Activated CD8-positive, alpha-beta memory T cell treated with anti-CD3 and anti-CD28 coated beads, Interleukin-2, amount 10 ng/mL, durations not matched to agents 7 days and 5 days (primary cell): ENCODE results near the gene CCDC34. TPM values are rescaled to one million over a fixed set of nuclear protein-coding genes. Genes with fewer than 3 reads are reported as not detected.

ENCODE experiments used
- ATAC-seq: fragments of 150-1000 bp; cut with Tn5 transposase; one replicate; pipeline ENCODE4 v1.10.0; 2021; ENCODE audit warnings: moderate library complexity
- CTCF ChIA-PET: fragments of 350-600 bp; sonication (Branson Sonifier 250); formaldehyde crosslinking; loops from one replicate; lab custom pipeline; 2021; ENCODE audit warnings: antibody characterized with exemption; lab: Charles Lee
- DNase-seq: peaks from one replicate; pipeline ENCODE4 v3.0.0-alpha.2; 2020
- H3K27ac Mint-ChIP-seq: one replicate; pipeline ENCODE4 v1.8.0; 2021; ENCODE audit warnings: mild to moderate bottlenecking, mixed read lengths
- H3K27me3 Mint-ChIP-seq: one replicate; pipeline ENCODE4 v1.8.0; 2021; ENCODE audit warnings: mixed read lengths
- H3K36me3 Mint-ChIP-seq: one replicate; pipeline ENCODE4 v1.8.0; 2021; ENCODE audit warnings: mild to moderate bottlenecking, mixed read lengths
- H3K4me1 Mint-ChIP-seq: one replicate; pipeline ENCODE4 v1.8.0; 2021; ENCODE audit warnings: mixed read lengths
- H3K4me3 Mint-ChIP-seq: one replicate; pipeline ENCODE4 v1.8.0; 2021; ENCODE audit warnings: mild to moderate bottlenecking, moderate library complexity, mixed read lengths
- H3K9me3 Mint-ChIP-seq: one replicate; pipeline ENCODE4 v1.8.0; 2022; ENCODE audit warnings: low read depth, mixed read lengths
- total RNA-seq, 2 experiments: library from RNA; stranded (reverse); gene quantifications; one replicate each; pipeline ENCODE4 v1.2.3, GENCODE V29; 2021

The CCDC34 gene
- total RNA-seq, 2 experiments from 2014 or later = 17.8 to 19.2 TPM

DNA sequence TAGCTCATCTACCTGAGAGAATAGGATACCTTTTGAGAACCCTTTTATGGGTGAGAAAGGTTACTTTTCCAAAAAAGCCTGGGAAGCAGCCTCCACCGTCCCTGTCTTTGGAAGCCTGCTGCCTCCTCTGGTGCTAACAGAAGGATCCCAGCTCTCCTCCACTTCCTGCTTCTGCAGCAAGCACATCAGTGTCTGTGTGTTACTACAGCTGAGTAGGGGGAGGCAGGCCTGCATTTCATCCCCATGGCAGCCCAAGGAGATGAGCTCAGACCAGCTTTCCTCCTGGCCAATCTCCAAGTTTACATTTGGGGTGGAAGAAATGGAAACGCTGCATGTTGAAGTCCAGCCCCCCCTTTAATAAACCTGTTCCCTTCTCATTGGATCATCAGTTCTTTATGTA lies 7.4 kb upstream of the CCDC34 start:
- H3K4me3 Mint-ChIP-seq = no peak overlapping the region
- ATAC-seq (no peak), DNase-seq (no peak)
- no peaks in the 10 kb centered on the region for H3K9me3 Mint-ChIP-seq
- H3K36me3 Mint-ChIP-seq = no peaks in the 10 kb centered on the region
- CTCF ChIA-PET = interaction anchor here (1.0 kb wide), 1 partner anchor 129 kb away, joined by 3 read pairs; no protein-coding TSS in a partner anchor
- peaks cover 4% of the 10 kb centered on the region for H3K27me3 Mint-ChIP-seq
- H3K27ac Mint-ChIP-seq = no peak overlapping the region
- no peaks in the 10 kb centered on the region for H3K4me1 Mint-ChIP-seq

DNA sequence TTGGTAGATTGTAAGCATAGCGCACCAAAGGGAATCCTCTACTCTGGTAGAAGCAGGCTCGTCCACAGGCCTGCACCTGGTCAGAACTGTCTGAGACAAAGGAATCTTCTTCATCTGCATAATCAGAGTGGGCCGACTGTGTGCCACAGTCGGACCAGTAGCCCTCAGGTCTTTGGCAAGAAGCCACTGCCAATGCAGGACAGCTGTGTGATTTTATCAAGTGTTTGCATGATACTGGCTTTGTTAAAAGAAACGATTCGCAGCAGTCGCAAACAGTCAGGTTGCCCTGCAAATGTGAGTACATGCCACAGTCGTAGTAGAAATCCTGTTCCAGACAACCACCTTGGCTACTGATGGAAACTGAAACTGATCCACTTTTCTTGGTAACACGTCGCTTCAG lies 4.9 kb upstream of the CCDC34 start:
- Mint-ChIP-seq H3K4me3 (no peak overlapping the region), H3K9me3 (no peaks in the 10 kb centered on the region), H3K27ac (no peak overlapping the region), H3K4me1 (peaks cover 12% of the 10 kb centered on the region), H3K27me3 (peaks cover 4% of the 10 kb centered on the region), H3K36me3 (no peaks in the 10 kb centered on the region)
- ATAC-seq = no peak
- DNase-seq = no peak
- CTCF ChIA-PET = no interaction called here

DNA sequence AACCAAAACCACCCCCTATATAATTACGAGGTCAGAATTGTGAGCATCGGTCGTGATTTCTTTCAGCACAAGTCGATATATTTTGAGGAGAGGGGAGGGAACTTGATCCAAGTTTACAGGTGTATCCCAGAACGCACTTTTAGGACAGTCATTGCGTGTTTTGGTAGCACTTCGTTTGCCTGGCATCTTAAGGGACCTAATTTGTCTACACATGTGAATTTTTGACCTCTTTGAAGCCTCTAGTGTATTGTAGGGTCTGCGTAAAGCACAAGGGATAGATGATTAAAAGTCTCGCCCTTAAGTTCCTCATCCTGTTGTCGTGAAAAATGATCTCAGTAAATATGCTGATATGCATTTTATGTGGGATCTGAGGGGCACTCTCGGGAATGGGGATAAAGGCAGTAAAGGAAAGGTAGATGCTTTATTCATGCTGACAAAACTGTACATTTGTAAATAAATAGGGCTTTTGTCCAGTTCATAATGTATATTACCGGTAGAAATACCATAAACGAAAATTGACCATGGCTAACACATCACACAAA lies 632 bp upstream of the CCDC34 start:
- H3K4me3 Mint-ChIP-seq = peak overlapping the region; percentile 98
- DNase-seq = no peak
- H3K9me3 Mint-ChIP-seq = no peaks in the 10 kb centered on the region
- H3K27ac Mint-ChIP-seq = peak overlapping the region; percentile 81
- CTCF ChIA-PET = interaction anchor here (0.8 to 2.3 kb wide), 5 partner anchors 10 to 179 kb away, joined by 3 to 5 read pairs (median 3); no protein-coding TSS in a partner anchor
- peaks cover under 1% of the 10 kb centered on the region for H3K27me3 Mint-ChIP-seq
- ATAC-seq = no peak
- peaks cover 3% of the 10 kb centered on the region for H3K36me3 Mint-ChIP-seq
- H3K4me1 Mint-ChIP-seq = peaks cover 36% of the 10 kb centered on the region

DNA sequence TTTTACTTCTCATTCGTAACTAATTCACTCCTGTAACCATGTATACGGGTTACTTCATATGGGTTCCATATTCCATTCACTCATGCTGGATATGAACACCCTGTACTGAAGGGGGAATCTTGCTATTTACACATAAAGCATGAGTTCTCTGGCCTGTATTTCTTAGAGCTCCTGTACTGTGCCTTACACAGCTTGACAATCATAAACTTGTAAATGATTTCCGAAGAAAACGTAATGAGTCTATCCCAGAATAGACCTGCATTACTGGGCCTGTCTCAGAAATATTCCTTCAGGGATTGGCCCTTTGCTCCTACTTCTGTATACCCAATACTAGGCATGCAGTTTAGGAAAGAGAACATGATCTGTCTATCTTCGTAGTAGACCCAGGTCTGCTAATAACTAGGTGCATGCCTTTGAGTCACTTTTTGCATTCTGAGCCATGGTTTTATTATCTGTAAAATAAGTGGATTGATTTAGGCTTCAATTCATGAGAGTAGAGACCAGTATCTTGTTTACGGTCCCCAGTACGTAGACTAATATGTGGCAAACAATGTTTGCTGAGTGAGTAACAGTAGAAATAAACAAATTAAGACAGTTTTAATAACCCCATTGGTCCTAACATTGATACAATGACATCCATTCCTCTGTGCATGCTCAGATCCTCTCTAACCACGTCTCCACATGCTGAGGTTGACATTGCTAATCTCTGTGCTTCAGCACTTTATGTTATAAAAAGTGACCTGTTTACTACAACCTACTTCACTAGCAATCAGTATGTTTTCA lies 1.2 kb downstream of the CCDC34 start:
- no peak for ATAC-seq
- Mint-ChIP-seq H3K4me3 (peak overlapping the region; percentile 98), H3K4me1 (peaks cover 39% of the 10 kb centered on the region), H3K27ac (no peak overlapping the region), H3K9me3 (no peaks in the 10 kb centered on the region), H3K36me3 (peaks cover 3% of the 10 kb centered on the region), H3K27me3 (no peaks in the 10 kb centered on the region)
- CTCF ChIA-PET = no interaction called here
- DNase-seq = no peak

DNA sequence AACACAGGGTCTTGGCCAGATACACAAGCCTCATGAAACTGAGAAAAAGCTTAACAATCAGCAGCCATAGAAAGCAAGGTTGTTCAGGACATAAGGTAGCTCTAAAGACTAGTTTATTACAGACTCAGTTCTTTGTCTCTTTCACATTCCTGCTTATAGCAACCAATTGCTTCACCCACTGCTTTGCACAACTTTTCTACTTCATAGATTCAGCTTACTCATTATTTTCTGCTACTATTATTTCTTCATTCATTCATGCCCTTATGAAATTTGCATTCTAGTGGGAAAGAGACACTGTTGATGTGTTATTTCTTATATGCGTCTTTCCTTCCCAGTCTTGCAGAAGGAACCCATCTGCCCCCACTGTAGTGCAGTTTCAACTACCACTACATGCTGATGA lies 4.7 kb downstream of the CCDC34 start:
- Mint-ChIP-seq H3K4me1 (peaks cover 31% of the 10 kb centered on the region), H3K36me3 (peaks cover 3% of the 10 kb centered on the region), H3K9me3 (no peaks in the 10 kb centered on the region), H3K27ac (no peak overlapping the region), H3K4me3 (no peak overlapping the region), H3K27me3 (no peaks in the 10 kb centered on the region)
- CTCF ChIA-PET = no interaction called here
- DNase-seq = no peak
- ATAC-seq = no peak

DNA sequence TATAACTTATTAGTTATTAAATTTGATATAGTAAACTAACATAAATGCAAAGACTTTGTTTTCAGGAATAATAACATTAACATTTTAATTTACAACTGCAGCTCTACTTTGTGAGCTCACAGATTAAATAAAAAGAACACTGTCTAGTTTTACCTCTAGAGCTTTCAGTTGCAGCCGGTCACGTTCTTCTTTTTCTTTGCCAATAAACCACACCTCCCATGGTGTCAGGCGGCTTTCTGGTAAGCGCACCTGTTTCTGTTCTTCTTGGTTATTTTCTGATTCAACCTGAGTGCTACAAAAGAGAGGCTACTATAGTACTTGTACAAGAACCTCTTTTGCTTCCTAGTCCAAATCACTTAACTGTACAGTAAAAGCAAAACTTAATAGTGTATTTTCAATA lies 5.8 kb downstream of the CCDC34 start:
- Mint-ChIP-seq H3K27ac (no peak overlapping the region), H3K4me3 (no peak overlapping the region), H3K4me1 (peaks cover 24% of the 10 kb centered on the region), H3K9me3 (no peaks in the 10 kb centered on the region), H3K36me3 (peaks cover 5% of the 10 kb centered on the region), H3K27me3 (no peaks in the 10 kb centered on the region)
- CTCF ChIA-PET = no interaction called here
- DNase-seq = no peak
- ATAC-seq = no peak

DNA sequence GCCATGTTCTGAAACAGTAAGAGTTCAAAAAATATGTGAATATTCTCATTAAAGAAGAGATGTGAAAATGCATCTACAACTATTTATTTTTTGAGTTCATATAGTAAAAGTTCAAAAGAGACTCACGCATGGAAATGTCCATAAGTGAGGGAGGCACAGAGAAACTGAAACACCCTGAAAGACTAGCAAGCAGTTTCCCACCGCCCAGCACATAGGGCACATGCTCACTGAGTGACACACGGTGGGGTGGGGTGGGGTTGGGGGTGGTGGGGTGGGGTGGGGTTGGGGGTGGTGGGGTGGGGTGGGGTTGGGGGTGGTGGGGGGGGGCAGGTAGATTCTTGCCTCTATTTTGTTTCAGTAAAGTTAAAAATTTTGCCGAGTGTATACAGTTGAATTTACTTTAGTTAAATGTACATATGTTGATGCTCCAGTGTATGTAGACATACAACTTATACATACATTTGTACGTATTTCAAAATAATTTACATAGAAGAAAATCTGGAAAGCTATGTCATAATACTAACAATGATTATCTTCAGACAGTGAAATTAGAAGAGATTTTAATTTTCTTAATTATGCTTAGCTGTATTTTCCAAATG lies 6.3 kb downstream of the CCDC34 start:
- H3K4me3 Mint-ChIP-seq = no peak overlapping the region
- no peaks in the 10 kb centered on the region for H3K27me3 Mint-ChIP-seq
- CTCF ChIA-PET = no interaction called here
- DNase-seq = no peak
- no peaks in the 10 kb centered on the region for H3K9me3 Mint-ChIP-seq
- H3K27ac Mint-ChIP-seq = no peak overlapping the region
- H3K4me1 Mint-ChIP-seq = peaks cover 19% of the 10 kb centered on the region
- peaks cover 7% of the 10 kb centered on the region for H3K36me3 Mint-ChIP-seq
- ATAC-seq = no peak

DNA sequence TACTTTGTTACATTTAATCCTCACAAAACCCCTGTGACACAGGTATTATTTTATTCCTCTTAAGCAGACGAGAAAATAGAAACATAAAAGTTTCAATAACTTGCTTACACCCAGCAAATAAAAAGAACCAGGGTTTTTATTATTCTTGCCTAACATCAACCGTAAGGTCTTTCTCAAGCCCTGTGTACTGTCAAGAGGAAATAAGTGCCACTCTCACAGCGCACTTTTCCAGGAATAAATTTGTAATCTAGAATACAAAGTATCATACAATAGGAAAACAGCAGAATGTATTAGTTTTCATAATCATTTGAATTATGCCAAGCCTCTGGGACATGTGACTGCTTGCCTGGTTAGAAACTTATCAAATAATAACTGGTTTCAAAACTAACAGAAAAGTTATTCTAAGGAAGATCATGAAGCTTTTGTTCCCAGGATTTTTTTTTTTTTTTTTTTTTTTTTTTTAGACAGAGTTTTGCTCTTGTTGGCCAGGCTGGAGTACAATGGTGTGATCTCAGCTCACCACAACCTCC lies 7.4 kb downstream of the CCDC34 start:
- H3K9me3 Mint-ChIP-seq = no peaks in the 10 kb centered on the region
- no peaks in the 10 kb centered on the region for H3K27me3 Mint-ChIP-seq
- H3K27ac Mint-ChIP-seq = no peak overlapping the region
- ATAC-seq = no peak
- DNase-seq = no peak
- peaks cover 9% of the 10 kb centered on the region for H3K36me3 Mint-ChIP-seq
- H3K4me1 Mint-ChIP-seq = peaks cover 8% of the 10 kb centered on the region
- no peak overlapping the region for H3K4me3 Mint-ChIP-seq
- CTCF ChIA-PET = no interaction called here

DNA sequence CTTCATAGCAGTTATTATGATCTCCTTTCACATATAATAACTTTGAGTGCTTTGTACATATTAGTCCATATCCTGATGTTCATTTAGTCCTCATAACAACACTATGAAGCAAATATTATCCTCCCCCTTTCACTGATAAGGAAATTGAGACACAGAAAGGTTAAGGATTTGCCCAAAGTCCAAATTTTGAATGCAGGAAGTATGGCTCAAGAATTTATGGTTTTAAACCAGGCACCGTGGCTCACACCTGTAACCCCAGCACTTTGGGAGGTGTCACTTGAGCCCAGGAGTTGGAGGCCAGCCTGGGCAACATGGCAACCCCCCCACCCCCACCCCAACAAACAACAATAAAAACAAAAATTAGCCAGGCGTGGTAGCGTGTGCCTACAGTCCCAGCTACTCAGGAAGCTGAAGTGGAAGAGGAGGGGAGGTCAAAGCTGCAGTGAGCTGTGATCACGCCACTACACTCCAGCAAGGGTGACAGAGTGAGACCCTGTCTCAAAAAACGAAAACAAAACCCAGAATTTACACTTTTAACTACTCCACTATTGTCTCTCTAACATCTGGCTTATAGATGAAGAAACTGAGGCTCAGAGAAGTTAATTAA lies 8.6 kb downstream of the CCDC34 start:
- peaks cover 14% of the 10 kb centered on the region for H3K36me3 Mint-ChIP-seq
- DNase-seq (no peak), ATAC-seq (no peak)
- no peaks in the 10 kb centered on the region for H3K27me3 Mint-ChIP-seq
- no peak overlapping the region for H3K4me3 Mint-ChIP-seq
- H3K4me1 Mint-ChIP-seq = peaks cover 7% of the 10 kb centered on the region
- no peaks in the 10 kb centered on the region for H3K9me3 Mint-ChIP-seq
- no peak overlapping the region for H3K27ac Mint-ChIP-seq
- CTCF ChIA-PET = interaction anchor here (0.9 kb wide), 1 partner anchor 9 kb away, joined by 3 read pairs; the partner anchor contains the start of gene CCDC34

DNA sequence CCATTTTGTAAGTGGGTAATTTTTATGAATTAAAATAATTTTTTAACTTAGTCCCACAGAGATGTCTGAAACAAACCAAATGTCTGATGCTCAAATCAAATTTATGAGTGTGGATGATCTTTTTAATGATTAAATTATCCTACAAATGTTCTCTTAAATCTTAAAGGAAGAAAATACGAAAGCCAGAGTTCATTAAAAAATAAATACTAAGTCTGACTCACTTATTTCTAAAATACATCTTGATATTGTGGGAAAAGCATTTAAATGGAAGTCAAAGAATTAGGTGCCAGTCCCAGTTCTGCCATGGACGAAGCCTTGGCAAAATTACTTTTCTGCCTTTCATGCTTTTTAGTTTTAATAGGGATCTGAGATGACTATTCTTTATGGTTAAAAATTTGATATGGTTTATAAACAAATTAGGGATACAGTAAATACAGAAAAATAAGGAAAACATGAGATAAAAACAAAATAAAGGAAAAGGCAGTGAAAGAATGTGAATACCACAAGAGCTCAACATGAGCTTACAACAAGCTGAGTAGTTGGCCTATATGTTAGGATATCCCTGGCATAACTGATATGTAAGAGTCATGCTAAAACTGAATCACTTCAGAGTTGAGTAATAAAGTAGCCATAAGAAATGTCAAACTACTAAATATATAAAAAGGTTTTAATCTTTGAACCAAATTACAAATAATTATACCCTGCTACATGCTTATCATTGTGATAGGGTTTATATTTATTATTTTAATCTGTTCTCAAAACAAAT lies 9.2 kb downstream of the CCDC34 start:
- ATAC-seq = no peak
- H3K27ac Mint-ChIP-seq = no peak overlapping the region
- CTCF ChIA-PET = interaction anchor here (0.9 kb wide), 1 partner anchor 9 kb away, joined by 3 read pairs; the partner anchor contains the start of gene CCDC34
- no peaks in the 10 kb centered on the region for H3K9me3 Mint-ChIP-seq
- no peaks in the 10 kb centered on the region for H3K27me3 Mint-ChIP-seq
- peaks cover 11% of the 10 kb centered on the region for H3K36me3 Mint-ChIP-seq
- DNase-seq = no peak
- H3K4me3 Mint-ChIP-seq = no peak overlapping the region
- H3K4me1 Mint-ChIP-seq = peaks cover 5% of the 10 kb centered on the region

DNA sequence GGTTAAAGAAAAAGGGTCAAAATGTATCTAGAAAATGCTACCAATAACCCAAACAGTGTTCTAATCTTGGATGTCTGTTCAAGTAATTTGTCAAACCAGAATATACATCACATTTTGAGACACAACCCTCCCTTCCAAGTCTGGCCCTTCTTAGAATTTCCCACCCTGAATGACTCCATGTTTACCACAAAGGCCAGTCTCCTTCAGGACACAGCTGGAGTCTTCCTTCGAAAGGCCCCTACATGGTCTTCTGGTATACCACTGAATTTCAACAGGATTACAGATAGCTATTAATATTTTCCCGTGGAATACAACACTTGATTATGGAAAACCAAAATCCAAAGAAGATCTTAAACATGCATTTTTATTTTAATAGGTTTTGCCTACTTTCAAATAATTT lies 10.2 kb downstream of the CCDC34 start:
- H3K36me3 Mint-ChIP-seq = peaks cover 12% of the 10 kb centered on the region
- ATAC-seq = no peak
- DNase-seq = no peak
- H3K27me3 Mint-ChIP-seq = no peaks in the 10 kb centered on the region
- H3K27ac Mint-ChIP-seq = no peak overlapping the region
- no peak overlapping the region for H3K4me3 Mint-ChIP-seq
- H3K4me1 Mint-ChIP-seq = peaks cover 2% of the 10 kb centered on the region
- H3K9me3 Mint-ChIP-seq = no peaks in the 10 kb centered on the region
- CTCF ChIA-PET = no interaction called here

DNA sequence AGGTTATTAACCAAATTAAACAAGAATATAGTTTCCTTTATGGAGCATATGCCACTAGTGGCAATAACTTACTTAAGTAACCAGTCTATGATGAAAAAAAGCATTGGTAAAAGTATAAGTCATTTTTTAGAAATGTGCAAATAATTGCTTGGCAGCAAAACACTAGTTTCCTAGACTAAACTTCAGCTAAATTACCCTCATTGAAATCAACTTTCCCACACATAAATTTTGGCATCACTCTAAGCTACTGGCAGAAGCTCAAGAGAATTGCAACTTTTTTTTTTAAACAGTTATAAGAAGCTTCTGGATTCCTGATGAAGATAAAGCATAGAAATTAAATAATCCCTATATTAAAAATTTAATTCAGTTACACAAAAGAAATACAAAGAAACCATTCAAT lies 12.5 kb downstream of the CCDC34 start:
- CTCF ChIA-PET = no interaction called here
- H3K4me3 Mint-ChIP-seq = no peak overlapping the region
- ATAC-seq = no peak
- H3K27me3 Mint-ChIP-seq = no peaks in the 10 kb centered on the region
- peaks cover 2% of the 10 kb centered on the region for H3K4me1 Mint-ChIP-seq
- peaks cover 14% of the 10 kb centered on the region for H3K36me3 Mint-ChIP-seq
- DNase-seq = no peak
- no peak overlapping the region for H3K27ac Mint-ChIP-seq
- H3K9me3 Mint-ChIP-seq = no peaks in the 10 kb centered on the region

DNA sequence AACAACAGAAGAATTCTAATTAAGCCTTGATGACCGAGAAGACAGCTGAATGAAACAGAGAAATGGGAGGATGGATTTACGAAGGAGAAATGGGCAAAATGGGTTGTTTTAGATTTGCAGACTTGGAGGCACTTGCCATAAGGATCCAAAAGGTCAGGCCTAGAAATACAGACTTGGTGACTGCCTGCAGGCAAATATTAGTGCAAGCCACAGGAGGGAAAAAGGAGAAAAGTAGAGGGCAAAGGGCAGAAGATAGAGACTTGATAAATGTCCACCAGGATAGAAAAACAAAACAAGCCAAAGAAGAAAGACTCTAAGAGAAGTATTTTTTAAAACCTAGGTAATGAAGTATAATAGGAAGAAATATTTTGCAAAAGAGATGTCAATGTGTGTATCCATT lies 13.1 kb downstream of the CCDC34 start:
- no peaks in the 10 kb centered on the region for H3K9me3 Mint-ChIP-seq
- DNase-seq = no peak
- H3K4me1 Mint-ChIP-seq = peaks cover 2% of the 10 kb centered on the region
- H3K27ac Mint-ChIP-seq = no peak overlapping the region
- H3K36me3 Mint-ChIP-seq = peaks cover 16% of the 10 kb centered on the region
- CTCF ChIA-PET = no interaction called here
- H3K4me3 Mint-ChIP-seq = no peak overlapping the region
- no peak for ATAC-seq
- no peaks in the 10 kb centered on the region for H3K27me3 Mint-ChIP-seq
